Glutamatergic neuron (in vitro differentiated cells): ENCODE results near the gene CORT. TPM values are rescaled to one million over a fixed set of nuclear protein-coding genes. Genes with fewer than 3 reads are reported as not detected.

Source experiments
- DNase-seq: peaks from one replicate; pipeline ENCODE4 v3.0.0; 2022
- H3K27ac Mint-ChIP-seq: one replicate; pipeline ENCODE4 v1.8.0; 2020; ENCODE audit warnings: mild to moderate bottlenecking, mixed read lengths, inconsistent platforms; ENCODE audit not compliant: unreplicated experiment
- H3K27me3 Mint-ChIP-seq: one replicate; pipeline ENCODE4 v1.8.0; 2020; ENCODE audit warnings: mild to moderate bottlenecking, moderate library complexity, mixed read lengths, inconsistent platforms; ENCODE audit not compliant: unreplicated experiment
- H3K36me3 Mint-ChIP-seq: one replicate; pipeline ENCODE4 v1.8.0; 2020; ENCODE audit warnings: mild to moderate bottlenecking, mixed read lengths, inconsistent platforms; ENCODE audit not compliant: unreplicated experiment
- H3K4me1 Mint-ChIP-seq: one replicate; pipeline ENCODE4 v1.8.0; 2020; ENCODE audit warnings: mild to moderate bottlenecking, low read depth, mixed read lengths, inconsistent platforms; ENCODE audit not compliant: unreplicated experiment
- H3K4me3 Mint-ChIP-seq: one replicate; pipeline ENCODE4 v1.8.0; 2020; ENCODE audit warnings: mild to moderate bottlenecking, mixed read lengths, inconsistent platforms; ENCODE audit not compliant: unreplicated experiment
- H3K9me3 Mint-ChIP-seq: one replicate; pipeline ENCODE4 v1.8.0; 2020; ENCODE audit warnings: mild to moderate bottlenecking, moderate library complexity, mixed read lengths, inconsistent platforms; ENCODE audit not compliant: unreplicated experiment
- CTCF ChIP-seq: fragments of 200-600 bp; sonication (generic); IDR thresholded peaks from one replicate; pipeline ENCODE4 v1.5.0; 2021; ENCODE audit not compliant: partially characterized antibody, unreplicated experiment
- total RNA-seq: library from RNA; stranded (reverse); fragmentation: NEBNext Ultra II Directional; extraction: Animal tissue kit (Norgen Biotek cat#: 25700); gene quantifications from one replicate; pipeline ENCODE4 v1.2.1, GENCODE V29; 2021; ENCODE audit not compliant: unreplicated experiment

The CORT gene
- total RNA-seq, 1 donor from 2014 or later, result 0.59 TPM

GRCh38 chr1:10432910-10433700 lies 16.7 kb upstream of the CORT start:
- no peak for DNase-seq
- Mint-ChIP-seq H3K36me3 (no peaks in the 10 kb centered on the region), H3K27ac (no peak overlapping the region), H3K4me3 (no peak overlapping the region), H3K9me3 (peaks cover 3% of the 10 kb centered on the region), H3K4me1 (peaks cover 12% of the 10 kb centered on the region), H3K27me3 (peaks cover 7% of the 10 kb centered on the region)
- TF ChIP-seq CTCF, result no peak

- Mint-ChIP-seq H3K27ac (no peak overlapping the region), H3K4me3 (no peak overlapping the region), H3K27me3 (peaks cover 7% of the 10 kb centered on the region), H3K9me3 (peaks cover 3% of the 10 kb centered on the region), H3K36me3 (no peaks in the 10 kb centered on the region), H3K4me1 (peaks cover 12% of the 10 kb centered on the region)
- DNase-seq, result no peak
- TF ChIP-seq CTCF, result no peak
These were observed 16.0 kb upstream of the CORT start for GRCh38 chr1:10433790-10434189.

- no peak for DNase-seq
- Mint-ChIP-seq H3K9me3 (peaks cover 3% of the 10 kb centered on the region), H3K4me1 (peaks cover 12% of the 10 kb centered on the region), H3K27ac (no peak overlapping the region), H3K36me3 (no peaks in the 10 kb centered on the region), H3K27me3 (peaks cover 7% of the 10 kb centered on the region), H3K4me3 (no peak overlapping the region)
- TF ChIP-seq CTCF, result no peak
These were observed 15.2 kb upstream of the CORT start for GRCh38 chr1:10434590-10434989.

- Mint-ChIP-seq H3K27ac (no peak overlapping the region), H3K27me3 (no peaks in the 10 kb centered on the region), H3K9me3 (no peaks in the 10 kb centered on the region), H3K4me3 (no peak overlapping the region), H3K4me1 (peaks cover 8% of the 10 kb centered on the region), H3K36me3 (no peaks in the 10 kb centered on the region)
- TF ChIP-seq CTCF, result no peak
- no peak for DNase-seq
These were observed 12.8 kb upstream of the CORT start for GRCh38 chr1:10437052-10437451.

DNA sequence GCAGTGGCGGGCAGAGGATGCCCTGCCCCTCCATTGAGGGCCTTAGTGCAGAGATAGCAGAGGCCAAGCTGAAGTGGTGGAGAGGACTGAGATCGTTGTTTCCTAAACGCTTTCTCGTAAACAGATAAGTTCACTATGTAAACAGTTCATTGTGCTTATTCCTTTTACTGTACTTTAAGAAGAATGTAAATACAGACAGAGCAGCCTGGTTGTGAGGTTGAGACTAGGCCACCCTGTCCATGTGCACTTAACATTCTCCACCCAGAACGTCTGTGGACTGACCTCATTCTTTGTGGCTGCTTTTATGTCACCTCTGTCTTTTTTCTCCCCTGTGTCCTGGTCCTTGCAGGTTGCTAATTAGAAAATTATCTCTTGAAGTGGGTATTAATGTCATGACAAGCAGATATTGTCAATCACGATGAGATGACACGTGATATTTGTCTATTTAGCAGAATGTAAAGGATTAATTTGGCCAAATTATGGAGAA lies 11.1 kb upstream of the CORT start:
- H3K36me3 Mint-ChIP-seq, result no peaks in the 10 kb centered on the region
- no peaks in the 10 kb centered on the region for H3K9me3 Mint-ChIP-seq
- H3K4me1 Mint-ChIP-seq, result peaks cover 5% of the 10 kb centered on the region
- no peak overlapping the region for H3K4me3 Mint-ChIP-seq
- TF ChIP-seq CTCF, result no peak
- no peak overlapping the region for H3K27ac Mint-ChIP-seq
- DNase-seq, result no peak
- H3K27me3 Mint-ChIP-seq, result no peaks in the 10 kb centered on the region
